GM18951 (cell line): Measurements from ENCODE around the gene TAF1B.
"Not testable (repeated sequence)": the region's sequence is repeated elsewhere in the genome, so short reads cannot be mapped to it uniquely, and the experiment has no call there.

Experiments used
- POLR2A ChIP-seq: IDR thresholded peaks from 4 replicates; pipeline ENCODE4 v1.6.1; 2011; ENCODE audit warnings: mild to moderate bottlenecking; ENCODE audit not compliant: insufficient read length, insufficient read depth; ENCODE audit errors: extremely low read depth
- in situ Hi-C: fragments of 300-500 bp; cut with MboI; formaldehyde crosslinking; loops from one replicate; pipeline ENCODE4 v1.12.0; 2022; ENCODE audit warnings: low sequenced_read_pairs, mixed read lengths, inconsistent platforms; ENCODE audit not compliant: unreplicated experiment

Gene TAF1B

DNA sequence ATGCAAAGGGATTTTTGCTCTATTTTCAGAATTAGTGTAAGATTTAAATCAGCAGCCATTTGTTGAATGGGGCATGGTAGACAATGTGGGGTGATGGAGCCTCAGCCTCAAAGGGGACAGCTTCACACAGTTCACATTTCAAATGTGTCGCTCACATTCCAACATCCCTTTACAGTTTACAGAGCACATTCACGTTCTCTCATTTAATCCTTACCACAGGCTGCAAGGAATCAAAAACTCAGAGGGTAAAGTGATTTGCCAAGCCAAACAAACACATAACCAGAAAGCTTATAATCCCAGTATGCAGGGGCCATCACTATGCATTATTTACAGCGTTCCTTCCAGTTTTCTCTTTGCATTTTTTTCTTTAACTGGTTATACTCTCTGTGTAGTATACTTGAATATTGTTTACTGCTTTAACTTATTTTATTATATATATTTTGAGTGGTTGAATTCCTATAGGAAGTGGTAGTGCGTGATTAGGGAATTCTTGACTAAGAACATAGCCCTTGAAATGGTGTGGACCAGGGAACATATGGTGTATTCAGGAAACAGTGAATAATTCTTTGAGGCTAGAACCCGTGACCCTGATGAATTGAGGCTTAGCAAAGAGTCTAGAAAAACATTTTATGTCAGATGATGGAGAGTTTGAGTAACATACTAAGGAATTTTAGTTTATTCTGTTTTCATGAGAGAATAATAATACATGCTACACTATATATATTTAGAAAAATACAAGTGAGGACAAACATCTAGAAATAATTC is 18.1 kb upstream of the TAF1B start:
- in situ Hi-C loops, result loop anchor here (25.0 kb wide), 1 partner anchor 612 kb away; the partner anchor contains the start of gene ODC1
- TF ChIP-seq POLR2A, result no peak

DNA sequence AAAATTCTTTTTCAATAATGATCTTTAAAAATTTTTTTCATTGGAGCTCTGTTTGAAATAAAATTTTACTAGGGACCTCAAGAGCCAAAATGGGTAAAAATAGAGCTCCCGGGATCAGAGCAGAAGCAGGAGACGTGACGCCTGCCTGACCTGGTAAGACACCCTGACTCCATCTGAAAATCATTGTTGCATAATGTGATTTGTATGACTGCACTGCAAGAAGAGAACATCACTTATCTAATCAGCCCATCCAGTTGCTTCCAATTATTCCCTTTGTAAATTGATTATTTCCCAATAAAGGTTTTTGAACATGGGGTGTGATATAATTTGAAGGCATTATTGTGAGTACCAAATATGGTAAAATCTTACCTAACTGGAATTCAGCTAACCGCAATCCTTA is 17.1 kb upstream of the TAF1B start:
- TF ChIP-seq POLR2A, result no peak
- in situ Hi-C loops, result no loop called here

DNA sequence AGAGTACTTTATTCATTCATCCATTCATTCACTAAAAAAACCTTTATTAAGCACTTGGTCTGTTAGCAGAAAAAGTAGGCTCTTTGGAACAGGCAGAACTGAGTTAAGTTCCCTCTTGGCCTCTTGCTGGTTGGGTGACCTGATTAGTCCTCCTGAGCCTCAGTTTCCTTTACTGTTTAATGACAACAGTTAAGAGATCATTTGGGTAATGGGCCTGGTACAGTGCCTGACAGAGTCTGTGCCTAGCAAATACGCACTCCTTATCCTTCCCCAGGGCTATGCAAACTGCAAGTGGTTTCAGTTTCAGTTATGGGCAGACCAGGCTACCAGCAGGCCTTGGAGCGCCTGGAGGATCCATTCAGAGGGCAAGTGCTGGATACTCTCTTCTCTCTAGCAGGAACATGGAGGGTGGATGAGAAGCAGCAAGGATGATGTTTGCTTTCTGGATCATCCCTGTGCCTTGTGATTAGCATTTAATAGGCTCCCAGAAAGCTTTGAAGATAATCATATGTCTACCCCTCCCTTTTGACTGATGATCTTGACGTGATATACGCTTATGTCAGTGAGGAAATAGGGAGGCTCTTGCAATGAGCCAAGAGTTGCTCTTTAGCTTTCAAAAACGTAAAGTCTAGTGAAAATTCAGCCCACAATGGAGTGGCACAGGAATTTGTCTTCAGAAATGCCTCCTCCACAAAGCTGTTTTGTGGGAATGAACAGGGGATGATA is 12.4 kb upstream of the TAF1B start:
- in situ Hi-C loops, result no loop called here
- no peak for TF ChIP-seq POLR2A

DNA sequence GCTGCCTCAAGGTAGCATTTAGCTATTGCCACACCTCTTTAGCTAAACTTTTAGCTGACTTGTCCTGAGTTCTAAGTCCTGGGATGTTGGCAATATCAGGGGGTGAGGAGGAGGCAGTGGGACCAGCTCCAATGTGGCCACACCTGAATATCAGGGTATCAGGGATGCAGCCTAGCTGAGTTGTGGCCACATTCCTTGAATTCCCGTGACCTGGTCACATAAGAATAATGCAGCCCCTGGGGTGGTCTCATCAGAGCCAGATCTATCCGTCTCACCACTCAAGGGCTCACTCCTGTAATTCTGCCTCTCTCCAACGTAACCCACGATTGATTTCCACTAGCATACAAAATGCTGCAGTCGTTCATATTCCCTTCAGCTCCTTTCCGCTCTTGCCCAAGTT is 11.6 kb upstream of the TAF1B start:
- no peak for TF ChIP-seq POLR2A
- in situ Hi-C loops, result no loop called here

DNA sequence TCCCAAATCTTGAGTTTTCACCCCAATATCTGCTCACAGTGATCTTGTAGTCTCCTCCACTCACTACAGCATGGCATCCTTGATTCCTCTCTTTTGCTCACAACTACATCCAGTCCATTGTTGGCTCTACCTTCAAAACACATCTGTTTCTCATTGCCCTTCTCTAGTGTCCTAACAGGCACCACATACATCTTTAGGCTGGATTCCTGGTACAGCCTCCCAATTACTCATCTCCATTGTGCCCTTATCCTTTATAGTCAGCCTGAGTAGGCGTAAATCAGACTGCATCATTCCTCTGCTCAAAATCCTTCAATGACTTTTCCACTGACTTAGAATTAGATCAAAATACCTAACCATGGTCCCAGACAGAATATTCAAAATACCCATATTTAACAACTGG is 10.7 kb upstream of the TAF1B start:
- TF ChIP-seq POLR2A, result no peak
- in situ Hi-C loops, result no loop called here

DNA sequence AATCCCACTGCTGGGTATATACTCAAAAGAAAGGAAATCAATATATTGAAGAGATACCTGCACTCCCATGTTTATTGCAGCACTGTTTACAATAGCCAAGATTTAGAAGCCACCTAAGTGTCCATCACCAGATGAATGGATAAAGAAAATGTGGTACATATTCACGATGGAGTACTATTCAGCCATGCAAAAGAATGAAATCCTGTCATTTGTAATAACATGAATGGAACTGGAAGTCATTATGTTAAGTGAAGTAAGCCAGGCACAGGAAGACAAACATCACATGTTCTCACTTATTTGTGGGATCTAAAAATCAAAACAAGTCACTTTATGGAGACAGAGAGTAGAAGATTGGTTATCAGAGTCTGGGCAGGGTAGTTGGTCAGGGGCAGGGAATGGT is 8.2 kb upstream of the TAF1B start:
- in situ Hi-C loops, result not testable (repeated sequence)

DNA sequence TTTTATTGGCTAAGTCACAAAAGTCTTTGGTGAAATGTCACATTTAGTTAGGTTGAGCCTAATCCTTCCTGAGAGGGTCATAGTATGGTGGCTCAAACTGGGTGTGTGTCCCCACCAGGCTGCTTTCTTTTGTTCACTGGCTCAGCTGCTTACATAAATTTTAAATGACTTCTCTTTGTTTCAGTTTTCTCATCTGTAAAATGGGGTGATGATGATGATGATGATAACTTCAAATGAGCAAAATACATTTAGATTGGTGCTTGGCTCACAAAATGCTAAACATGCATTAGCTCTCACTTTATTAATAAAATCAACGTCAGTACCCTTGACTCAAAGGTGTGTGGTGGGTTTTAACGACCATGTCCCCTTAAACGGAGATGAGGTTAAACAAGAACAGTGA is 7.2 kb upstream of the TAF1B start:
- no peak for TF ChIP-seq POLR2A
- in situ Hi-C loops, result no loop called here

DNA sequence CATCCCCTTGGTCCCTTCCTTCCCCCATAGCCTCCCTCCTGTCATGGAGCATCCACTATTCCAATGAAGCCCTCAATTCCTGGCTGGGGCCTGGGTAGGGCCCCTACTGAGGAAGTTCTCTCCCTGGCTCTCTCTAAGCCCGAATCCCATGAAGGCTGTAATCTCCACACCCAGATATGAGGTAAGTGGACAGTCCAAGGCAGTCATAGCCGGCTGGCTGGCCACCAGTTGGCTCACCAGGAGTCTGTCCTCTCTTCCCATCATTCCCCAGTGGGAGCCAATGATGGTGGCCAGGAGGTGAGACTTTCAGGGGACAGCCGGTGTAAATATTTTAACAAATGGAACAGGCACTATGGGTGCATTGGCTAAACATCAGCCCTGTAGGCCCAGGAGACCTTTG is 6.8 kb upstream of the TAF1B start:
- in situ Hi-C loops, result no loop called here
- TF ChIP-seq POLR2A, result no peak

DNA sequence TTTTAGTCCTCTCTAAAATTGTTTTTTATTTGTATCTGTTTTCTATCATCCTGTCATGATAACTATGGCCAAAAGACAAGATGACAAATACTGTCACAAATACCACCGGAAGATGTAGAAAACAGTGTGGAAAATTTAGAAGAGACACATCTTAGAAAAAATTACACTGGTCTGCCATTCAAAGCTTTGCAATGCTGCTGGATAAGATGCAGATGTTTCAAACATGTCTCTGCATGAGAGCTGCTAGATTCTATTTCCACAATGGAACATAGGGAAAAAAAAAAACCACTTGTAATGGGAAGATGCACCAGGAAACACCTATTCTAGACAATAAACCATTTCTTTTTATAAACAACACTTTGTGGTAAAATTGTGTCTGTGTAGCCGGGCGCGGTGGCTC is 5.8 kb upstream of the TAF1B start:
- in situ Hi-C loops, result no loop called here
- TF ChIP-seq POLR2A, result no peak

DNA sequence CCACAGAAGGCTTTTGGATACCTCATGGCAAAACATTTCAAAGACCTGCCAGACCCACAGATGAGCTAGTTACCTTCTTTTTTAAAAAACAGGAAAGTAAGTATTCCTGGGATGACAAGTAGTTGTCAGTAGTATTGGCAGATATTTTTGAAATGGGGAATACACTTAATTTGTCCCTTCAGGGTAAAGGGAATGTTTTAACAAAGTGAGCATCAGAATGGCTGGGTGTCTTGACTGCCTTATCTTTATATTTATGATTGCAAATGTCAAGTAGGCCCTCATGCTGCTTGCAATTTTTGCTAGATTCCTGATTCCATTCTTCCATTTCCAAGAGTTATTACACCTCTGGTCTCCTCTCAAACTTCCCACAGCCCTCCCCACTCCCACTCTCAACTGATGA is 4.9 kb upstream of the TAF1B start:
- in situ Hi-C loops, result no loop called here

DNA sequence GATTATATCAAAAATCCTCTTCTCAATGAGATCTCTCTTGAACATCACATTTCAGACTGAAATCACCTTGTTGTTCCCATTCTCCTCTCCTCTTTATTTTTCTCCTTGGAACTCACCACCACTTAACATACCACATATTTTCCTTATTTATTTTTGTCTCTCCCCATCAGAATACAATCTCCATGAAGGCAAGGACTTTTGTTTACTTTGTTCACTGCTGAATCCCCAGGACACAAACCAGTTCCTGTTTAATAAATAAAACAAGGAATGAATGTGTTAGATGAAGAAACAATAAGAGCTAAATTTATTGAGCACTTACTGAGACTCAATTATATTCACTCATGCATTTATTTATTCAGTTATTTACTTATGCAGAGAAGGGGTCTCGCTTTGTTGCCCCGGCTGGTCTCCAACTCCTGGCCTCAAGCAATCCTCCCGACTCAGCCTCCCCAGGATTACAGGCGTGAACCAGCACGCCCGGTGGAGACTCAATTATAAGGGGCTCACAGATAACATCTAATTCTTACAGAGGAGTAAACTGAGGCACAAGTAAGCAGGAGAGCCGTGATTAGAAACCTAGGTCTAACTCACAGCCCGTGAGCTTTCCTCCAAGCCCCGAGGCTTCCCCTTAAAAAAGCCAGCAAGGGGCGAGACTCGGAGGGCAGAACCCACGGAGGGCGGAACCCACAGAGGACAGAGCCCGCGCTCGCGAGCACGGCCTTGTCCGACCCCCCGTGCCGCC is 616 bp upstream of the TAF1B start:
- TF ChIP-seq POLR2A, result no peak
- in situ Hi-C loops, result no loop called here

More for the DNA sequence above, 4.9 kb upstream of the TAF1B start:
- no peak for TF ChIP-seq POLR2A

DNA sequence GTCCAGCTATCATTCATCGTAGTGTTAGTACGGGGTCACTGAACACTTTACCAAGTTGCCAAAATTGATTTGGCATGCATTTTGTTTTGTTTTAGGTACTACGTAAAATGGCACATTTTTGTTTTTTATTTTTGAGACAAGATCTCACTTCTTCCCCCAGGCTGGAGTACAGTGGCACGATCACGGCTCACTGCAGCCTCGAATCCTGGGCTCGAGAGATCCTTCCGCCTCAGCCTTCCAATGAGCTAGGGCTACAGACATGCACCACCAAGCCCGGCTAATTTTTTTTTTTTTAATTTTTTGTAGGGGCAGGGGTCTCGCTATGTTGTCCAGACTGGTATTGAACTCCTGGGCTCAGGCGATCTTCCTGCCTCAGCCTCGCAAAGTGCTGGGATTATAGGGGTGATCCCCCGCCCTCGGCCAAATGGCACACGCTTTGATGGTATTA is 786 bp downstream of the TAF1B start:
- in situ Hi-C loops, result no loop called here
- no peak for TF ChIP-seq POLR2A

DNA sequence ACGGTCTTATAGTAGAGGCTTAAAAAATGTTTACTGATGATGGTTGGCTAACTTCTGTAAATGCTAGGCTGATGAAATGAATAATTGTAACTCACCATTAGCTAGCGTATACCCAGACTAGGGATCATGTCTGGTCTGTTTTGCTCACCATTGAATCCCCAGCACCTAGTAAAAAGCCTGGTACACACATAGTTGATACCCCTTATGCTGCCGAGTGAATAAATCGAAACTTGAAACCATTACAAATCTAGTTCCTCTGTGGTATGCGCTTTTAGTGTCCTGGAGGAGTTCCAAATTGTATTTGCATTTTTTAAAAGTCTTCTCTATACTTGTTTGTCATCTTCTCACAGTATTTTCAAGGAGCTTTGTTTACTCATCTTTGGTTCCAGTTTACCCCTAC is 1.3 kb downstream of the TAF1B start:
- TF ChIP-seq POLR2A, result no peak
- in situ Hi-C loops, result no loop called here

DNA sequence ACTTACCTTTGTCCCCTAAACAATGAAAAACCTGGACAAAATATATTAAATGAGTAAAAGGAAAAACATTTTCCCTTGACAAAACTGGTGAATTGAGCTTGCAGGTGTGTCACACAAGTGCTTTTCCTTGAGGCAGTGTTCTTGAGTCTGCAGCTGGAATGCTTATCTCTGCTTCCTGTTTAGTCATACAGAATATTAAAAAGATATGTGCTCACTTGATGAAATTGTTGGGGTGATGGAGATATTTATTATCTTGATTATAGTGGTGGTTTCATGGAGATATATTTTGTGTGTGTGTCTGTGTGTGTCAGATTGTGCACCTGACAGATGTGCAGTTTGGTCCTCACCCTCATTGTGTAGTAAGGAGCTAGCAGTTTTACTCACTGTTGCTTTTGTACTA is 3.3 kb downstream of the TAF1B start:
- no peak for TF ChIP-seq POLR2A
- in situ Hi-C loops, result no loop called here

DNA sequence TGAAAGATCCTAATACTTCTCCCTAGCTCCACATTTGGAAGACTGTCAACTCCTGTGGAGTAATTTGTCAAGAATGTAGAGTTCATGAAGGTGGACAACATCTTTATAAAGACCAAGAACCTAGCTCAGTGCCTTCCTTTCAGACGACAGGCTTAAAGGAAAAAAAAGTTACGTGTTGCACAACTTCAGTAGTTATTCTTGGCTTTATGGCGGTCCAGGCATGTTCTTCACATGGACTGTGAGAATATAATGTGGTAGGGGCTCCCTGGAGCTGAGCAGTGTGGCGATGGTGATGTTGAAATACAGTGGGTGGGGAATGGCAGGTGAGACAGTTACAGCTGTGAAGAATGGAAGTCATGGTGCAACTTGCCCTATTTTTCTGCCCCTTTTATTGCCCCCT is 3.9 kb downstream of the TAF1B start:
- no peak for TF ChIP-seq POLR2A
- in situ Hi-C loops, result no loop called here
